Measurements from ENCODE around the gene CRABP1. TPM values are rescaled to one million over a fixed set of nuclear protein-coding genes. Genes with fewer than 3 reads are reported as not detected.

Gene CRABP1
- total RNA-seq, 4 donors from 2014 or later = 0.84 to 8.9 (median 2.0) TPM; not detected in 1

DNA sequence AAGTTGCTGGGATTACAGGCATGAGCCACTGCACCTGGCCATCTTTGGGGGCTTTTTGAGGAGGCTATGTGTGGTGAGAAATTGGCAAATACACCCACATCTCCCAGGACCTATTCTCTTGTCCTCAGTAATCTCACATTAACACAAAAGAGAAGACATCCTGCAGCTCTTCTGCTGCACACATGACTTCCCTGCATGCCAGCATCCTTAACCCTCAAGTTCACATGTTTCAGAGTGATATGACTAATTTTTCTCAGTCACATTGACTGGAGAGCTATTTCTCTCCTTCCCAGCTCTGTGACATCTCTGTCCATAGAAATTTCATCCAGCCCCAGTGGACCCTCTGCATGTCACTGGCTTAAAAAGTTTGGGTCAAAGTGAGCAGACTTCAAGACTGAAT lies 38.8 kb upstream of the CRABP1 start:
- intact Hi-C loops (cut with DNase I; ENCODE audit: low total_unique reads) = no loop called here
- TF ChIP-seq, protein P1, sequence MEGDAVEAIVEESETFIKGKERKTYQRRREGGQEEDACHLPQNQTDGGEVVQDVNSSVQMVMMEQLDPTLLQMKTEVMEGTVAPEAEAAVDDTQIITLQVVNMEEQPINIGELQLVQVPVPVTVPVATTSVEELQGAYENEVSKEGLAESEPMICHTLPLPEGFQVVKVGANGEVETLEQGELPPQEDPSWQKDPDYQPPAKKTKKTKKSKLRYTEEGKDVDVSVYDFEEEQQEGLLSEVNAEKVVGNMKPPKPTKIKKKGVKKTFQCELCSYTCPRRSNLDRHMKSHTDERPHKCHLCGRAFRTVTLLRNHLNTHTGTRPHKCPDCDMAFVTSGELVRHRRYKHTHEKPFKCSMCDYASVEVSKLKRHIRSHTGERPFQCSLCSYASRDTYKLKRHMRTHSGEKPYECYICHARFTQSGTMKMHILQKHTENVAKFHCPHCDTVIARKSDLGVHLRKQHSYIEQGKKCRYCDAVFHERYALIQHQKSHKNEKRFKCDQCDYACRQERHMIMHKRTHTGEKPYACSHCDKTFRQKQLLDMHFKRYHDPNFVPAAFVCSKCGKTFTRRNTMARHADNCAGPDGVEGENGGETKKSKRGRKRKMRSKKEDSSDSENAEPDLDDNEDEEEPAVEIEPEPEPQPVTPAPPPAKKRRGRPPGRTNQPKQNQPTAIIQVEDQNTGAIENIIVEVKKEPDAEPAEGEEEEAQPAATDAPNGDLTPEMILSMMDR (IDR thresholded peaks at IDR 0.05) = no peak
- no peak for TF ChIP-seq POLR2A (IDR thresholded peaks at IDR 0.05)
- no peak for DNase-seq (ENCODE audit: low spot score in 2 of 2)
- no peak overlapping the region for H3K4me3 ChIP-seq (ENCODE audit: low read depth, poor library complexity, severe bottlenecking)

DNA sequence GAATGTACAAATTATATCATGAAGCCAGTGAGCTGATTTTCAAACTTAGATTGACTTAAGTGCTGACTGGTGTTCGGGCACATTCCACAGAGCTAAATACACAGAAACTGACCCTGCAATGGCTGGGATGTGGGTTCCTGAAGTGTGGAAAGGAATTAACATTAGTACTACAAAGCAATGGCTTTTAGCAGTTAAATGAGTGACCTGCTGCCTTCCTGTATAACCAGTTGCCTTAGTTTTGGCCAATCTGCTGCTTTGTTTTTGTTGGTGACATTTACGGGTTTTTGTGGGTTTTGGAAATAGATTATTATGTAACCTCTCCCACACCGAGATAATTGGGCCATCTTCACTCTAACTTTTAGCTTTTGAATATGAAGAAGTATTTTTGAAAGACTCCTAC lies 38.3 kb upstream of the CRABP1 start:
- no peak for DNase-seq (ENCODE audit: low spot score in 2 of 2)
- no peak for TF ChIP-seq POLR2A (IDR thresholded peaks at IDR 0.05)
- TF ChIP-seq, protein P1 (IDR thresholded peaks at IDR 0.05) = no peak
- 29 to 45% methylated on average over 3 of the region's 3 CpGs for WGBS, 2 donors
- H3K4me3 ChIP-seq (ENCODE audit: low read depth, poor library complexity, severe bottlenecking) = no peak overlapping the region
- intact Hi-C loops (cut with DNase I; ENCODE audit: low total_unique reads) = no loop called here

DNA sequence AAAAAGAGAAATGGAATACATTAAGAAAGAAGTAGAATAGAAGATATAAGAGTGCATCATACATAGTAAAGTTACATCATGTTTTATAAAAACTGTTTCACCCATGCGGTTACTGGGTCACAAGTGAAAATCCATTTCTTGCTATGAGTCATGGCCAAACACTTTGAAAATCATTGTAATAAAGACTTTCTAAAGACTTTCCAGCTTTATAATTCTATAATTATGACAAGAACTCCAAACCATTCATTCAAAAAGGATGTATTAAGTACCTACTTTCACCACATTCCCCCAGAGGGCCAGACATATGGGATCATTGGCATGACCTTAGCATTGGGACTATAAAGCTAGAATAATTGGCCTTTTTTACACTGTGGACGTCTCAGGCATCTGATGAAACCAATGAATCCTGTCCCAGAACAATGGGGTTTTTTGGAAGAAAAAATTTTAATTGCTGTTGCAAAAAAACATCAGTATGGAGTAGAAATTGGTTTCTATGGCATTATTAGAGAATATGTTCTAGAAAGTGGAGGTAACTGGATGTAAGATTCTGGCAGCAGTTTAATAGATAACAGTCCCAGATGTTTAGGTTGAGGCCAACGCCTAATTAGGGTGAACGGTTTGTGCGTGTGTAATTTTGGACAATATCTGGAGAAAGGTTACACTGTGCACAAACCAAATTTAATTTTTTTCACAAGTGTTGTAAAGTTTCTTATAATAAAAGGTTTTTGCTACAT lies 37.4 kb upstream of the CRABP1 start:
- intact Hi-C loops (cut with DNase I; ENCODE audit: low total_unique reads) = no loop called here
- WGBS, 2 donors = 56 to 57% methylated on average over 5 of the region's 5 CpGs
- H3K4me3 ChIP-seq (ENCODE audit: low read depth, poor library complexity, severe bottlenecking) = no peak overlapping the region
- TF ChIP-seq POLR2A (IDR thresholded peaks at IDR 0.05) = no peak
- TF ChIP-seq, protein P1 (IDR thresholded peaks at IDR 0.05) = no peak
- peak in 1 of 2 donors; percentile 6 for DNase-seq (ENCODE audit: low spot score in 2 of 2)

DNA sequence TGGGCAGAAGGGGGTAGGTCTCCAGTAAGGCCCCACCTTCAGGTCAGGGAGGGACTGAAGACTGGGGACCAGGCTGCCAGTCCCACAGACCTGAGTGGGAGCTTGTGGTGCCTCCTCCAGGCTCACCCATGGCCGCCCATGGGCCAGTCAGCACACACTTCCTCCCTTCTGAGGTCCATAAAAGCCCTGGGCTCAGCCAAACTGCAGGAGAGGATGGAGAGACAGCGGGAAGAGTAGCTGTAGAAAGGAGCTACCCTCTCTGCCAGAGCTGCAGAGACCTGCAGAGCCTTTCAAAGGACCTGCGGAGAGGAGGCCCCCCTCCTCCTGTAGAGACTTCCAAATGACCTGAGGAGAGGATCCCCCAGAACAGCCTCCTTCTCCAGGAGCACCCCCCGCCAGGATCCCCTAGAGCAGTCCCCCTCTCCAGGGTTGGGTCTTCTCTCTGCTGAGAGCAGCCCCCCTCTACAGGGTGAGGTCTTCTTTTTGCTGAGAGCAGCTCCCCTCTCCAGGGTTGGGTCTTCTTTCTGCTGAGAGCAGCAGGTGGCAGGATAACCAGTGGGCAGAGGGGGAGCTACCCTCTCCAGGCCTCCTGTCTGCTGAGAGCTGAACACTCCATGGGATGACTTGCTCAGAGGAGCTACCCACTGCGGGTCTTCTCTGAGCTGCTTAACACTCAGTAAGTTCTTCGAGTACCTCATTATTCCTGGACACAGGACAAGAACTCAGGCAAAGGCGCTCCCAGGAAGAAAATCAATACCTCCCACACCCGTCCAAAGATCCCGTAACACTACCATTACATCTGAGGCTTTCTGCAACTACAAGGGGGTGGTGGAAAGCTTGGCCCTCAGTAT lies 35.7 kb upstream of the CRABP1 start:
- 80 to 81% methylated on average over 8 to 9 of the region's 9 CpGs for WGBS, 2 donors
- no peak overlapping the region for H3K4me3 ChIP-seq (ENCODE audit: low read depth, poor library complexity, severe bottlenecking)
- TF ChIP-seq, protein P1 (IDR thresholded peaks at IDR 0.05) = no peak
- no peak for TF ChIP-seq POLR2A (IDR thresholded peaks at IDR 0.05)
- intact Hi-C loops (cut with DNase I; ENCODE audit: low total_unique reads) = loop anchor here (5.0 kb wide), 1 partner anchor 118 kb away; no protein-coding TSS in a partner anchor
- peak in 1 of 2 donors; percentile 76 for DNase-seq (ENCODE audit: low spot score in 2 of 2)

DNA sequence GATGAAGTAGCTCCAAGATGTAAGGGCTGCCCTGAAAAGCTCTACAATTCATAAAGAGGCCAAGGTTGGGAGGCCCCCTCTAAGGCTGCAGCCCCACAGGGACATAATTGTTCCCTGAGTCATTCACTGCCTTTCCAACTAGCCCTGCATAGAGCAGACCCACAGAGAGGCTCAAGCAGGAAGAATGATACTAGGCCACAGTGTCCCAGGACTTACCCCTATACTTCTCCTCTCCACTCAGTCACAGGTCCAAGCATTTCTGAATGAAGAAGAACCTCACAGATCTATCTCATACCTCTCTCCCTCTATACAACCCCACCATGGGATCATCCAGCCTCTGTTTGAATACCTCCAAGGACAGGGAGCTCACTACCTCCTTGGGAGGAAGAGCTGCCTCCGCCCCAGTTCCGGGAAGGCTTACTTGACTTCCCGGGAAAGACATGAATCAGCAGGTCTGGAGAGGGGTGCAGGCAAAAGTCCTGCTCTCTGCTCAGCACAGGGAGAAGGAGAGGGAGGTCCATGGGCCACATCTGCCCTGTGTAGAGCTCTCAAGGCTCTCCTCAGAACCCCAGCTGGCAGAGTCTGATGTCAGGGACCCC lies 33.9 kb upstream of the CRABP1 start:
- intact Hi-C loops (cut with DNase I; ENCODE audit: low total_unique reads) = loop anchor here (1.0 to 5.0 kb wide), 2 partner anchors 46 to 116 kb away; no protein-coding TSS in a partner anchor
- WGBS, 2 donors = 46 to 52% methylated on average over 3 of the region's 3 CpGs
- TF ChIP-seq, protein P1 (IDR thresholded peaks at IDR 0.05) = no peak
- no peak for TF ChIP-seq POLR2A (IDR thresholded peaks at IDR 0.05)
- peak in 1 of 2 donors; percentile 56 for DNase-seq (ENCODE audit: low spot score in 2 of 2)
- H3K4me3 ChIP-seq (ENCODE audit: low read depth, poor library complexity, severe bottlenecking) = no peak overlapping the region

Data from lower leg skin (tissue), 4 donors.